IPS-20b (cell line): ENCODE data around the gene DECR2.
A peak's percentile ranks its signal among the peaks of the same experiment; 100 is the strongest.

Experiments
- H3K27ac ChIP-seq: one replicate; pipeline ENCODE4 v1.5.1; 2013; ENCODE audit warnings: low read length
- H3K27me3 ChIP-seq: 2 replicates; pipeline ENCODE4 v1.6.1; 2013; ENCODE audit warnings: mild to moderate bottlenecking, low read length, inconsistent platforms; ENCODE audit not compliant: insufficient read depth
- H3K36me3 ChIP-seq: 2 replicates; pipeline ENCODE4 v1.6.1; 2013; ENCODE audit warnings: low read depth, mild to moderate bottlenecking, inconsistent platforms, low read length, moderate library complexity; ENCODE audit not compliant: insufficient read depth
- H3K4me1 ChIP-seq: 2 replicates; pipeline ENCODE4 v1.6.1; 2013; ENCODE audit warnings: mild to moderate bottlenecking, control low read depth, inconsistent platforms, low read length, moderate library complexity; ENCODE audit not compliant: insufficient read depth
- H3K4me3 ChIP-seq: 2 replicates; pipeline ENCODE4 v1.5.1; 2013; ENCODE audit warnings: mild to moderate bottlenecking, low read length, inconsistent platforms
- H3K9ac ChIP-seq: 2 replicates; pipeline ENCODE4 v1.6.1; 2013; ENCODE audit warnings: low read depth, mild to moderate bottlenecking, inconsistent platforms, low read length, moderate library complexity
- H3K9me3 ChIP-seq: 2 replicates; pipeline ENCODE4 v1.6.1; 2013; ENCODE audit warnings: mild to moderate bottlenecking, low read depth, low read length, inconsistent platforms; ENCODE audit not compliant: insufficient read depth

Gene DECR2

DNA sequence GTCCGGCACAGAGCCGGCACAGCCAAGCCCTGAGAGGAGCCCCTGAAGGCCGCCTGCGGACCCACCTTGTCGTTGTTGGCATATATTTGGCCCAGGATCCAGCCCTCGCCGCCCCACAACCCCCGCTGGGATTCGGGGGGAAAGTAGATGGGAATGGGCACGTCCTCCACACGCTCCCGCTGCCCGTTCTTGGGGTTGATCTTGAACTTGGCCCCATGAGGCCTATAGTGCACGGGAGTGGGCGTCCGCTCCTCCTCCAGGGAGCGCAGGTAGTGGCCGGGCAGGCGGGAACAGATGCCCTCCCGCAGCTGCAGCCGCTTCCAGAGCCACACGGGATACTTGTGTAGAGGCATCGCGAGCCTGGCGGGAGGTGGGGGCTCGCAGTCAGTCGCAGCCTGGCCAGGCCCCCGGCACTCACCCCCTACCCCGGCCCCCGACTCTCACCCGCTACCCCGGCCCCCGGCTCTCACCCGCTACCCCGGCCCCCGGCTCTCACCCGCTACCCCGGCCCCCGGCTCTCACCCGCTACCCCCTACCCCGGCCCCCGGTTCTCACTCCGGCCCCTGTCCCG, 31.7 kb upstream of the DECR2 start:
- peak overlapping the region; percentile 65; the same call in 1 of the 2 replicates for H3K4me3 ChIP-seq
- H3K27me3 ChIP-seq, result no peaks in the 10 kb centered on the region
- H3K9ac ChIP-seq, result peak overlapping the region; percentile 51
- H3K4me1 ChIP-seq, result peaks cover 5% of the 10 kb centered on the region; the same call in 1 of the 2 replicates
- no peak overlapping the region for H3K27ac ChIP-seq
- H3K36me3 ChIP-seq, result peaks cover 70% of the 10 kb centered on the region
- H3K9me3 ChIP-seq, result no peaks in the 10 kb centered on the region

DNA sequence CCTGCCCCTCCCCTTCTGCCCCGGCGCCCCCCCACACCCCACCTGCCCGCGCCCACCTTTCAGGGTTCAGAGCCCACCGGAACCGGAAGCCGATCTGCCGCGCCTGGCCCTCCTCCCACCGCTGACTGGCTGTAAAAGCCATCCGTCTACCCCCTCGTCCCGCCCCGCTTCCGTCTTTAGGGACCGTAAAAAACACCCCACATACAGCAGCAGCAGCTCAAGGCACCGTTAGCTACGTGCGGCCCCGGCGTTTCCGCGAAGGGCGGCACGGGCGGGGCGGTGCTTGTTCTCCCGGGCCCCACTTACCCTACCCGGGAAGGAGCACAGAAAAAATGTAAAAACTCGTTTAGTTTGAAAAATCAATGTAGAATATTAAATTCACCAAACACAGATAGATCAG, 31.2 kb upstream of the DECR2 start, which contains the start of gene MRPL28:
Gene MRPL28, minus strand, starts transcription at position 96 of the 400 bp plus-strand sequence. CDS start 320 bp downstream, outside the sequence.
- peaks cover 74% of the 10 kb centered on the region for H3K36me3 ChIP-seq
- peak within 1 kb of the TSS; percentile 65; the same call in 1 of the 2 replicates for H3K4me3 ChIP-seq
- no peaks in the 10 kb centered on the region for H3K27me3 ChIP-seq
- H3K9me3 ChIP-seq, result no peaks in the 10 kb centered on the region
- no peak within 1 kb of the TSS for H3K27ac ChIP-seq
- peak within 1 kb of the TSS; percentile 51 for H3K9ac ChIP-seq
- peaks cover 5% of the 10 kb centered on the region; the same call in 1 of the 2 replicates for H3K4me1 ChIP-seq

DNA sequence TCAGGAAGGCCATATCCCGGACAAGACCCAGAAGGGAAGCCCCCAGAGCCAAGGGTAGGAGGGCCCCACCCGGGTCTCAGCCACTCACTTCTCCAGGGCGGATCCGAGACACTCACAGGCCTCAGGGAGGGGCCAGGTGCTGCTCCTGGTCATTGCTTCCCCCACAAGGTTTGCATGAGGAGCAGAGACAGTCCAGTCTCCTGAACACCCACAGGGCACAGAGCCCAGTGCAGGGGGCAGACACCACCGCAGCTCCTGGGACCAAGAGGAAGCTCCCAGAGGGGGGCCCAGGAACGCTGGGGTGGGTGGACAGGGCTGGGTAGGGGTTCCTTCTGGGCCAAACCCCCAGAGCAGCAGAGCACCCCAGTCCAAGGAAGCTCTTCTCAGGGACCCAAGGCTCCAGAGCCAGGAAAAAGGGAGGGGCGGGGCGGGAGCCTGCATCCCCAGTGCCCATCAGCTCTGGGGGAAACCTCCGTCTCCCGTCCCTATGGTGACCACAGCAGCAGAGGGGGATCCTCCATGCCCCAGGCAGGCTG, 30.6 kb upstream of the DECR2 start:
- Histone ChIP-seq H3K4me1 (peaks cover 5% of the 10 kb centered on the region; the same call in 1 of the 2 replicates), H3K9me3 (no peaks in the 10 kb centered on the region), H3K27me3 (no peaks in the 10 kb centered on the region), H3K27ac (no peak overlapping the region), H3K36me3 (peaks cover 76% of the 10 kb centered on the region), H3K4me3 (peak overlapping the region; percentile 39; the same call in 1 of the 2 replicates), H3K9ac (peak overlapping the region; percentile 7; the same call in 1 of the 2 replicates)

DNA sequence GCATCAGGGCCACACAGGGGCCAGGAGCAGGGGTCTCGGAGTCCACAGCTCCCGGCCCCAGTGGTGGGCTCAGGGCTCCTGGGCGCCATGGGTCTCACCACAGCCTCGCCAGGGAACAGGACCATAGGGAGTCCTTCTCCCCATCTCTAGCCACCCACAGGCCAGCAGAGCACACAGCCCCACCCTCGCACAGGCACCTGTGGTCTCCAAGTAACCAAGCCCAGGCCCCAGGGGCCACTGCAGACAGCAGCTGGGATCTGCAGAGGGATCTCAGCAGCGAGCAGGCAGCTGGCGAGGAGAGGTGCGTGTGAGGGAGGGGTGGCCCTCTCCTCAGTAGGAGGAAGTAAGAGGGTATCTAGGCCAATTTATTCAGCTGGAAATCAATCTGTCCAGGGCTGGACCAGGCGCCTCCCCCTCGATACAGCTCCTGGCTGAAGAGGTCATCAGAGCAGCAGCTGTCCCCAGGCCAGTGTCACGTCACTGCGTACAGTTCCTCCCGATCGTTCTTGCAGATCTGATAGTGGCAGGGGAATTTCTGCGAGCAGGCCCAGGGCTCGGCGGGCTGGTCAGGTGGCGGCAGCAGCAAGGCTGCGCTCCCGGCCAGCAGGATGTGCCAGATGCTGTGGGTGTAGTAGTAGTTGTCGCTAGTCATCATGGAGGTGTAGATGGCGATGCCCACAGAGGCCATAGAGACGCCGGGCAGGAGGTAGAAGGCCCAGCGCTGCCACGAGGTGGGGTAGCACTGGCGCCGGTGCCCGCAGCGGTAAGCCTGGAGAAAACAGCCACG, 30.0 kb upstream of the DECR2 start:
- Histone ChIP-seq H3K4me1 (peaks cover 5% of the 10 kb centered on the region; the same call in 1 of the 2 replicates), H3K27ac (no peak overlapping the region), H3K9me3 (no peaks in the 10 kb centered on the region), H3K36me3 (peaks cover 77% of the 10 kb centered on the region), H3K4me3 (no peak overlapping the region), H3K9ac (no peak overlapping the region), H3K27me3 (no peaks in the 10 kb centered on the region)

DNA sequence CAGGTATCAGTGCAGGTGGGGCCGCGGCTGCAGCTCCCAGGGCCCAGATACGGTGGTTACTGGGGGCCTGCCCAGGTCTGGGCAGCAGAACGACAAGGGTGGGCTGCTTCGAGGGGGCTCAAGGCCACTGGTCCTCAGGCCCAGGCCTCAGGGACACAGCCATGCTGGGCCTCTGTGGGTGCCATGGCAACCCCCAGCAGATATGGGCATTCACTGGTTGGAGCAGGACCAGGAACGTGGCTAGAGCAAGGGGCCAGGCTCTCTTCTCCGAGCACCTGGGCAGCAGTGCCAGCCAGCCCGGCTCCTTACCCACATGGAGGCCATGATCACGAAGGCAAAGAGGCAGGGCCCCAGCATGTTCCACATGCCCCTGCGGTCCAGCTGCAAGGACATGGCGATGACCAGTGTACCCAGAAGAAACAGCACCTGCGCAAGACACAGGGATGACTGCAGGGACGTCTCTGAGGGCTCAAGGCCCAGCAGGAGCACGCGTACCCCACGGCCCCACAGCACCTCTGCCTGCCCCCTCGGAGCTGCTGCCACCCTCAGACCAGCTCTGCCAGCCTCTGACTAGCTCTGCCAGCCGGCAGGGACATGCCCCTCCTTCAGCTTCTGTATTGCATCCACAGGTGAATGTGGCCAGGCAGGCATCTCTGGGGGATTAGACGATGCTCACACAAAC, 29.2 kb upstream of the DECR2 start:
- Histone ChIP-seq H3K27ac (no peak overlapping the region), H3K36me3 (peaks cover 76% of the 10 kb centered on the region), H3K9me3 (no peaks in the 10 kb centered on the region), H3K4me3 (no peak overlapping the region), H3K4me1 (peaks cover 5% of the 10 kb centered on the region; the same call in 1 of the 2 replicates), H3K9ac (no peak overlapping the region), H3K27me3 (no peaks in the 10 kb centered on the region)

DNA sequence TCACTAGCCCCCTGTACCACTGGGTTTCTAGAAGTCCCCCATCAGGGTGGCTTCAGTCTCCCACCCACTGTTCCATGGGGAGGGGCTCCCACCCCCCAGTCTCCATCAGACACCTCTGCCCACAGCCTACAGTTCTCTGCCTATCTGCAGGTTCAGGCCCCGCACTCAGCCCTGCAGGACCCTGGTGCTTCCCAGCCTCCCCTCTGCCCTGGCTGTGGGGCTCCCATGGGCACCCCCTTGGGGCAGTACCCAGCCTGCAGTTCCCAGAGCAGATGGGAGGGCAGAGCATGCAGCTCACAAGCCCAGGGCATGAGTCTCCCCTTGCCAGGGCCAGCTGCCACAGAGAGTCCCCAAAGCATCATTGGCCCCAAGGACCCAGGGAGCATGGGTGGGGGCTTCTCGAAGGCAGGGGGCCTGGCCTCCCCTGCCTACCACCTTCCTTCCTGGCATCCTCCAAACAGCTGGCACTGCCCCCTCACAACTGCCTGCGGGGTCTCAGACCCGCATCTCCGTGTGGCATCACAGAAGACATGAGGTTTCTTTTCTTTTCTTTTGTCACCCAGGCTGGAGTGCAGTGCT, 28.6 kb upstream of the DECR2 start:
- H3K36me3 ChIP-seq, result peaks cover 69% of the 10 kb centered on the region
- H3K4me3 ChIP-seq, result no peak overlapping the region
- H3K9me3 ChIP-seq, result no peaks in the 10 kb centered on the region
- no peak overlapping the region for H3K27ac ChIP-seq
- H3K9ac ChIP-seq, result no peak overlapping the region
- peaks cover 5% of the 10 kb centered on the region; the same call in 1 of the 2 replicates for H3K4me1 ChIP-seq
- no peaks in the 10 kb centered on the region for H3K27me3 ChIP-seq

DNA sequence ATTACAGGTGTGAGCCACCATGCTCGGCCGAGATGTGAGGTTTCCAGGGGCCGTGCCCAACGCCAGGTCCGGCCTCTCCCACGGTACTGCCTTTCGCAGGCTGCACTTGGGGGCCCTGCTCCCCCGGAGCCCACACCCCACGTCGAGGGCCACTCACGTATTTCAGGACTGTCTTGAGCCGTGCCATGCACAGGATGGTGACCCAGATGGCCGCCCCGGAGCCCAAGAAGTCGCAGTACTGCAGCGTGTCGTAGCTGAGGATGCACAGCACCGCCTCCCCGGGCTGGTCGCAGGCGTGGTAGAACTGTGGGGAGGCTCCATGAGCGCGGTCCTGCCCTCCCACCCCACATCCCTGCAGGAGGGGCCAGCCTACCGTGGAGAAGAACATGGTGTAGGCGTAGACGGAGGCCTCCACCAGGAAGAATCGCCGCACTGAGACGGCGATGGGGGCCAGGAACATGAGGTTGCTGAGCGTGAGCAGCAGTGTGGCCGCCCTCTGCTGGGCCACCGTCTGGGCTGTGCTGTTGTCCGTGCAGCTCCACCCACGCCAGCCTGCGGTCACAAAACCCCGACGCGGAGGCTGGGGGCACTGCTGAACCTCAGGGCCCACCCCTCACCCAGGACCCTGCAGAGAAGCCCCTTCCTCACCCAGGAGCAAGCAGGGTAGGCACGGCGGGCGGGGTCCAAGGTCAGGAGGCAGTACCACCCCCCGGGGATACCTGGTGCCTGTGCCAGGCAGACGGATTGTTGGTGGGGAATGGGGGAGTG, 27.7 kb upstream of the DECR2 start:
- peaks cover 60% of the 10 kb centered on the region for H3K36me3 ChIP-seq

DNA sequence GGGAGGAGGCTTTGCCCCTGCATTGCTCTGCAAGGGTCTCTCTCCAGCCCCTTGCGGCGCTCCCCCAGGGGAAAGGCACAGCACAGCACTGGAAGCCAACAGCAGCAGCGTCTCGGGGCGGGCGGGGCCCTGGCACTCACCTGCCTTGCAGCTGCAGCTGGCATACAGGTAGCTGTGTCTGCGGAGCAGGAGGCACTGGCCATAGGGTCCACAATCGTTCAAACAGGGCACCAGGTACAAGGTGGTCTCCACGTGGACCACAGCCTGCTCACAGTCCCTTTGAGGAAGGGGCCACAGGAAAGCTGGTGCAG, 27.1 kb upstream of the DECR2 start:
- H3K27me3 ChIP-seq, result no peaks in the 10 kb centered on the region
- H3K4me1 ChIP-seq, result peaks cover 9% of the 10 kb centered on the region; the same call in 1 of the 2 replicates
- H3K36me3 ChIP-seq, result peaks cover 56% of the 10 kb centered on the region
- H3K27ac ChIP-seq, result no peak overlapping the region
- no peak overlapping the region for H3K9ac ChIP-seq
- H3K9me3 ChIP-seq, result no peaks in the 10 kb centered on the region
- H3K4me3 ChIP-seq, result no peak overlapping the region

More for the DNA sequence above, 27.7 kb upstream of the DECR2 start:
- no peak overlapping the region for H3K27ac ChIP-seq
- no peaks in the 10 kb centered on the region for H3K9me3 ChIP-seq
- no peaks in the 10 kb centered on the region for H3K27me3 ChIP-seq
- H3K4me3 ChIP-seq, result no peak overlapping the region
- H3K4me1 ChIP-seq, result peaks cover 10% of the 10 kb centered on the region; the same call in 1 of the 2 replicates
- no peak overlapping the region for H3K9ac ChIP-seq

DNA sequence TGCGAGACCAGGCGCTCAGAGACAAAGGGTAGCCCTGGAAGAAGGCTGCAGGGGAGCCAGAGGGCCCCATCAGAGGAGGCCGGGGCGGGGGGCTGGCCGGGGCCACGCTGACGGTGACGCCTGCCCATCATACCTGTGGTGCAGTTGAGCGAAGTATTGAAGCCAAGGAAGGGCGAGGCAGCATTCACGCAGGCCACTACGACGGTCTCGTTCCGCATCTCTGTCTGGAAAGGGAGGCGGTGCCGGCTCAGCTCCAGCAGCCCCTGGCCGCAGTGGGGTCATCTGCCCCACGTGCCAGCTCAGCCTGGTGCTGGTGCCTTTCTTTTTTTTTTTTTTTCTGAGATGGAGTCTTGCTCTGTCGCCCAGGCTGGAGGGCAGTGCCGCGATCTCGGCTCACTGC, 26.5 kb upstream of the DECR2 start:
- Histone ChIP-seq H3K4me1 (peaks cover 13% of the 10 kb centered on the region; the same call in 1 of the 2 replicates), H3K36me3 (peaks cover 56% of the 10 kb centered on the region), H3K4me3 (no peak overlapping the region), H3K9me3 (no peaks in the 10 kb centered on the region), H3K27ac (no peak overlapping the region), H3K9ac (no peak overlapping the region), H3K27me3 (no peaks in the 10 kb centered on the region)

DNA sequence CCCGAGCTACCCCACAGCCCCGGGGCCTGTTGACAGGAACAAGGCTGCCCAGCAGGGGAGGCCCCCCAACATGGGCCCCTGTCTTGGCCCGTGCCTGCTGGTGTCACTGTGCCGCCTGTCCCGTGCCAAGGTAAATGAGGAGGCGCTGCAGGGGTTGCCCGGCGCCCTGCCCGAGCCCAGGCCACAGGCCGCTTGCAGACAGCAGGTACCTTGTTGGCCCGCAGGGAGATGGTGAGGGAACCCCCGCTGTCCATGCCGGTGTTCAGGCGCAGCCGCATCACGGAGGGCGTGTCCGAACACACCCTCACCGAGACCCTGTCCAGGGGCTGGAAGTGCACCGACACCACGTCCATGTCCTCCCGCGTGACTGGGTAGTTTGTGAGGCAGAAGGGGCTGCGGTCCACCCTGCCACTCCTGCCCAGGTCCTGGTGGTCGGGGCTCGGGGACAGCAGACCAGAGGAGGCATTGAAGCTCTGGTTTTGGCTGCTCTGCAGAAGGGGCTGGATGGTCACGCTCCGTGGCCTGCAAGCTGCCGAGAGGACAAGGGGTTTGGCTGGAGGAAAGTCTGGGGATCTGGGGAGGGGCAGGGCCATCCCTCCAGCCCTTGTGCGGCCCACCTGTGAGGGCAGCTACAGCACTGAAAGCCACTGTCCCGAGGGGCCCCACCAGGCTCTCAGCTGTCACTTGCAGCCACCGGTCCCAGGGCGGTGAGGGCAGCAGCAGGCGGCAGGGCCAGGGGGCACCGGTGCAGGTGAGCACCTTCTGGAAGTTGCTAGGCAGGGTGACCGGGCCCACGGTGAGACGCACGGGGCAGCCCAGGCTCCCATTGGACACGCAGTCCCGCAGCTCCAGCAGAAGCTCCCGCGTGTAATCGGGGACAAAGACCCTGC, 25.5 kb upstream of the DECR2 start:
- peaks cover 56% of the 10 kb centered on the region for H3K36me3 ChIP-seq
- H3K9me3 ChIP-seq, result no peaks in the 10 kb centered on the region
- H3K4me1 ChIP-seq, result peaks cover 13% of the 10 kb centered on the region; the same call in 1 of the 2 replicates
- no peak overlapping the region for H3K27ac ChIP-seq
- H3K4me3 ChIP-seq, result no peak overlapping the region
- H3K9ac ChIP-seq, result no peak overlapping the region
- H3K27me3 ChIP-seq, result no peaks in the 10 kb centered on the region
